GM21529 (cell line): ENCODE results near the gene CST4.
"Not testable (repeated sequence)": the region's sequence is repeated elsewhere in the genome, so short reads cannot be mapped to it uniquely, and the experiment has no call there.

Source experiments
- ATAC-seq: cut with Tn5 transposase; IDR thresholded peaks from one replicate; pipeline ENCODE4 v1.9.1; 2021; ENCODE audit not compliant: unreplicated experiment

CST4 gene, protein sequence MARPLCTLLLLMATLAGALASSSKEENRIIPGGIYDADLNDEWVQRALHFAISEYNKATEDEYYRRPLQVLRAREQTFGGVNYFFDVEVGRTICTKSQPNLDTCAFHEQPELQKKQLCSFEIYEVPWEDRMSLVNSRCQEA

DNA sequence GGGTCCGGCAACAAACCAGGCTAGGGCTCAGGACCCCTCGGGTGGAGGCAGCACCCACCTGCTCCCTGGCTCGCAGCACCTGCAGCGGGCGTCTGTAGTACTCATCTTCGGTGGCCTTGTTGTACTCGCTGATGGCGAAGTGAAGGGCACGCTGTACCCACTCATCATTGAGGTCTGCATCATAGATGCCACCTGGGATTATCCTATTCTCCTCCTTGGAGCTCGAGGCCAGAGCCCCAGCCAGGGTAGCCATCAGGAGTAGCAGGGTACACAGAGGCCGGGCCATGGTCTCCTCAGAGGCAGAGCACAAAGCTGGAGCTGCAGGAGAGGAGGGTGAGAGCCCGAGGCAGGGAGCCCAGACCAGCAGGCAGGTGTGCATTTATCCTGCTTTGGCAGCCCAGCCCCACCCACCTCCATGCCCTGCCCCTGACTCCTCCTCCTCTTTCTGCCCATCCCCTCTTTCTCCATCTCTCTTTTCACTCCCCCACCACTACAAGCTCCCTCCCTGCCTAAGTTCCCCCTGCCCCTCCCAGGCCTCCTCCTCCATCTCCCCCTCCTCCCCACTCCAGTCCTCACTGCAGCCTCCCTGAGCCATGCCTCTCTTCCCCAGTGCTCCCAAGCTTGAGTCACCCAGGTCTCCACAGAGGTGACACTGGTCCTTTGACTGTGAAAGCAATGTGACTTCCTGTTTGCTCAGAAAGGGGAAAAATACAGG is at the start of gene CST4:
Gene CST4, minus strand, starts transcription at position 355 of the 715 bp plus-strand sequence. Its CDS starts 69 bp downstream, at position 286.
- not testable (repeated sequence) for ATAC-seq

DNA sequence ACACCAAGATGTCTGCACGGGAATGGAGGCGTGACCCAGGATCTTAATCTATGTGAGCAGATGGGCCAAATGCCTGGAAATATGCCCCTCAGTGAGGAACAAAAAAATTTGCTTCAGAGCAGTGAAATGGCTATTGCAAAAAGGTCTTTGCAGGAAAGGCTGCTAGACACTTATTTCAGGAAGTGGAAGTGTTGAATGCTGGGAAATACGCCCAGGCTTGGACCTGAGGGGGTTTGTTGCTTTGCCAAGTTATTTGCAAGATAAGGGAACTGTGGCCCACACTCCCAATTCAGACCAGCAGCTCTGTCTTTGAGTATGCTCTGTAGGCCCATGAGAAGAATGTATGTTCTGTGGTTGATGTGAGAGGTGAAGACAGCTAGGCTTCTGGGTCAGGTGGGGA is 46.6 kb upstream of the CST4 start:
- not testable (repeated sequence) for ATAC-seq

DNA sequence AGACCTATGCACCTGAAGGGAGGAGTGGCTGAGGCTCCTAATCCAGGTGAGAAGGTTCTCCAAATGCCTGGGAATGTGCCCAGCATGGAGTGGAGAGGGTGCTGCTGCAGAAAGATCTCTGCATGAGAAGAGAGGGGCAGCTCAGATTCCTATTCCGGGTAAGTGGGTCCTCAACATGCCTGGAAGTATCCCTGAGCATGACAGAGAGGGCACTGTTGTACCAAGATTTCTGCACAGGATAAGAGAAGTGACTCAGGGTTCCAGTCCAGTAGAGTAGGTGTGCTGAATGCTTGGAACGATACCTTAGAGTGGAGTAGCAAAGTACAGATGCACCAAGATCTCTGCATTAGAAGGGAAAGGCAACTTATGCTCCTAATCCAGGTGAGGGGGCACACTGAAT is 46.1 kb upstream of the CST4 start:
- ATAC-seq: not testable (repeated sequence)

DNA sequence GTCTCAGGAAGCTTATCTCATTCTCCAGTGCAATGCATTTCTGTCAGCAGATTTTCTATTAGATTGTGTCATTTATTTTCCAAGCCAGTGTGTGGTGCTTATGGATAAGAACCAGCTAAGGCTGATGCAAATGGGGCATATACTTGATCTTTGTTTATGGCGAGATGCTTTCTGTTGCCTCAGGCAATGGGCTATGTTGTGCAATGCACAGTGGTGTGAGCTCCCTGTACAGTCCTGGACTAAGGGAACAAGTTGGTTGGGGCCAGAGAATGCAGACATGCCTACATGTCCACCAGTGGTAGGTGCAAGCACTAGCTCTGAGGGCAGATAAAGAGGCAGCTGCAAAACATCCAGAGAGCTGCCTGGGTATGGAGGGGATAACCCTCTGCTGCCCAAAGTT is 45.6 kb upstream of the CST4 start:
- ATAC-seq: not testable (repeated sequence)

DNA sequence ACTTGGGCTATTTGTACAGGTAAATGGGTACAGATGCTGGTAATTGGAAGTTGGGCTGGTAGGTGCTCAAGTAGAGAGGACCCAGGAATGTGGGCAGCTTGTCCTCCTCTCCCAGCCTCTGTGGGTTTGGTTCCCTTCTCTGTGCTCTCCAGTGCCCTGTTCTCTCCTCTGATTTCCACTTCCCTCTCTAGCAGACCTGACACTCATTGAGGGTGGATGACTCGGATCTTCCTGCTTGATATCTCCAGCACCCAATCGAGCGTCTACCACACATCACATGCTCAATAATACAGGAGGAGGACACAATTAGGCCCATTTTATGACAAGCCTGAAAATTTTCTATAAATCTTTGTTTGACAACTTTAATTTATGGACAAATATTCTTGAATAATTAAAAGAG is 38.2 kb upstream of the CST4 start:
- no peak for ATAC-seq

DNA sequence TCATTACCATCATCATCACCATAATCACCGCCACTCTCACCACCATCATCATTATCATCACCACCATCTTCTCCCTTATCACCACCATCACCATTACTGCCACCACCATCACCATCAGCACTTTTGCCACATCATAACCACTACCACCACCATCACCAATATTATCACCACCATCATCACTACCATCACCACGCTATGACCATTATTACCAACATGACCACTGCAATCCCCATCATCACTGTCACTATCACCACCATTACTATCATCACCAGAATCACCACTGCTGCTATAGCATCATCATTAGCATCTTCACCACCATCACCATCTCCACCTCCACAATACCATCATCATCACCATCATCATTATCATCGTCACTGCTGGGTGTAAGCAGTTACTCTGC is 36.3 kb upstream of the CST4 start:
- no peak for ATAC-seq

DNA sequence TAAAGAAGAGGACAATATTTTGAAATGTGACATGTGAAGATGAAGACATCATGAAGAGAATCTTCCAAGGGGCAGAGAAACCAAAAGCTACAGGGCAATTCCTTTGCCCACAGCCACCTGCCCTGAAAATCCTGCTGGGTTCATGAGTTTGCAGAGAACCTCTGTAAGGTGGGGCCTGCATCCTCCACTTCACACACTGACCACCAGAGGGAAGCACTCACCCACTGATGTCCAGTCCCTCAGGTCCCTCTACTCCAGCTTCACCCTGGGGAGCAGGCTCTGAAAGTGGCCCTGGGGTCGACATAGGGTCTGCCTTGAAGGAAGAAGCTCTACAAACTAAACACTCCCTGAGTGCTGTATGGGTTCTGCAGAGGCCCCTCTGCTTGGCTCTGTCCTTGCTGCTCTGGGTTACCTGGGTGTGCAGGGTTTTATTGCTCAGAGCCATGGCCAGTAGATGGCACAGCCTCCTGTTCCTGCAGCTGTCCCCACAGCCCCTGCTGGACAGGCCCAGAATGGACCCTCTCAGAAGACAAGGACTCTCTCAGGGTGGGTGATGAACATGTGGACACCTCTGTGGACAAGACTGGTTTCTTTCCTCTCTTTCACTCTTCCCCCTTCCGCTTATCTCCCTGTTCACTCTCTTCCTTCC is 34.9 kb upstream of the CST4 start:
- ATAC-seq: peak; percentile 72

DNA sequence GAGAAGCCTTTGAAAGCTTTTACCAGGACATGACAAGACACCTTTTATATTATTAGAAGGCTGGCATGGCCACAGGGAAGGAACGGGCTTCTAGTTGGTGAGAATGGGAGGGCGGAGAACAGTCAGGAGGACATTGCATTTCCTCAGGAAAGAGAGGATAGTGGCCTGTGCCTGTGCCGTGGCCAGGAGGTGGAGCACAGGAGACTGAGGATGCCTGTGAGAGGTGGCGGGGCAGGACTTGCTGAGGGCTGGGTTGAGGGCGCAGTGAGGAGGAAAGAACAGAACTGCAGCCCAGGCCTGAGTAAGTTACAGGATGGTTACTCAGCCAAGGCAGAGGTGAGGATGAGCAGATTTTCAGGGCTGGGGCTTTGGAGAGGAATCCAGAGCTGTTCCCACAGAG is 34.0 kb upstream of the CST4 start:
- ATAC-seq: not testable (repeated sequence)

DNA sequence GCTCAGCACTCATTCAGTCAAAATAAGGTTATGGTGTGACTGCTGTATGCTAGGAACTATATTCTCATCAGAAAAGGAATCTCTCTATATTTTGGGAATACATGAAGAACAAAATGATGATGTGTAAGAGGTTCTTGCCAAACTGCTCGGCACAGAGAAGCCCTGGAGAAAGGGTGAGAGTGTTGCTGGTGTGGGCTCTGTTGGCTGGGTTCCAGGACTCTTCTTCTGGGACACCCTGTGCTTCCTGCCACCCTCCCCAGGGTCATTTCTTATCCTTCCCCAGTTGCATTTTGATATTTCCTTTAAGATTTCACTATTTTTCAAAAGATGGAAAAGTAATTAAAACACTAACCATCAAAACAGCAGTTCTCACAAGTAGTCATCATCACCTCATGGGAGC is 33.1 kb upstream of the CST4 start:
- no peak for ATAC-seq

DNA sequence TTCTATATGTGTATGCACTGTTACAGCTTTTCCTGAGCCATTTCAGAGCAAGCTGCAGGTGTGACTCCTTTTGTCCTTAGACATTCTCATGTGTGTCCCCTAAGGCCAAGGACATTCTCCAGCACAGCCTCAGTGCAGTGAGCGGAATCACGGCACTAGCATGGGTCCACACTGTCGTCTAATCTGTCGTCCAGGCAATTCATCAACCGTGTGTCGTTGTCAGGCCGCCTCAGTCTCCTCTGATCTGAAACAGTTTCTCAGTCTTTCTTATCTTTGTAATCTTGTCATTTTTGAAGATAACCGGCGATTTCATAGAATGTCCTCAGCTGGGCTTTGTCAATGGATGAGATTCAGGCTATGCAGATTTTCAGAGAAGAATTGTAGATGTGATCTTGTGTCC is 30.5 kb upstream of the CST4 start:
- ATAC-seq: not testable (repeated sequence)

DNA sequence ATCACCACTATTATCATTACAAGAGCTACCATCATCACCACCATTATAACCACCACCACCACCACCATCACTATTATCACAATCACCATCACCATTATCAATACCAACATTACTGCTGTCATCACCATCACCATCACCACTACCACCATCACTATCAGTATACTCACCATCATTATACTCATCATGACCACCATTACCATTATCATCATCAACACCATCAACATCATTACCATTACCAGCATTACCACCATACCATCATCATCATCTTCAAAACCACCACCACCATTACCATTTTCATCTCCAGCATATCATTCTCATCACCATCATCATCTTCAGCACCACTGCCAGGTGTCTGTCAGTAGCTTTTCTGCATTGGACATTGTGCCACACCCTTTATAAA is 22.9 kb upstream of the CST4 start:
- ATAC-seq: not testable (repeated sequence)

DNA sequence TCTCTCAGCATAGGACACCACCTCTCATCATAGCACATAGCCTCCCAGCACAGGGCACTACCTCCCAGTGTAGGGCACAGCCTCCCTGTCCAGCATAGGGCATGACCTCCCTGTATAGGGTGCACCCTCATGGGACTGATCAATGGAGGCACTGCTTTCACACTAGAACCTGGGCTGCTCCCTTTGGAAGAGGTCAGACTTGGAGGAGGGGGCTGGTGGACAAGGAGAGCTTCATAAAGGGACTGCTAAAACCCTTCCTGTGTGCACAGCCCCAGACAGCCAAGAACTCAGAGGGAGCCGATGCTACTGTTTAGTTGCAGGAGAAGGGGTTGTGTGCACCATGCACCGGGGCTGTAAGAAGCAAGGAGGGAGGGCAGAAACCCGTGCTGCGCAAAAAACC is 21.9 kb upstream of the CST4 start:
- no peak for ATAC-seq

DNA sequence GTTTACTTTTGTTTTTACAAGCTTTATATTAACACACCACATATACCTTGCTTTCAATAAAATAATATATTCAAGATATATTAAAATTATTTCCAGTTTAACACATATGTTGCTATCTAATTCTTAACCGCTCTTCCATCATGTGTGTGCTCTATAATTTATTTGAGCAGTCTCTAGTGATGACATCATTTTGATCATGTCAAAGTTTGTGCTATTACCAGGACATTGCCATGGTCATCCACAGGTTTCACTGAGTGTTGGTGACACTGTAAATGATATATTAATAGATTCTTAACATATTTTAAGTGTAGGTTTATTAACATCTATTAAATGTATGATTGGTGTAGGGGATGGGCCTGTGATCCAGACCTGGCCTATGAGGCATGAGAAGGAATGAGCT is 17.1 kb upstream of the CST4 start:
- no peak for ATAC-seq

DNA sequence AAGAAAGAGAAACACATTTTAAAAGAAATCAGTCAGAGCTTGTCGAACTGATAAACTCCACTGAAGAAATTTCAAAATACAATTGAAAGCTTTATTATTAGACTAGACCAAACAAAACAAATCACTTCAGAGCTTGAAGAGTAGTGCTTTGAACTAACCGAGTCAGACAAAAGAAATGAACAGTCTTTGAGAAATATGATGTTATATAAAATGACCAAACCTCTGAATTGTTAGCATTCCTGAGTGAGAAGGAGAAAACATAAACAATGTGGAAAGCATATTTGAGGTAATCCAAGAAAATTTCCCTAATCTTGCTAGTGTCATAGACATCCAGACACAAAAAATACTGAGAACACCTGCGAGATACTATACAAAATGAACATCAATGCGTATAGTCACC is 13.2 kb upstream of the CST4 start:
- no peak for ATAC-seq

DNA sequence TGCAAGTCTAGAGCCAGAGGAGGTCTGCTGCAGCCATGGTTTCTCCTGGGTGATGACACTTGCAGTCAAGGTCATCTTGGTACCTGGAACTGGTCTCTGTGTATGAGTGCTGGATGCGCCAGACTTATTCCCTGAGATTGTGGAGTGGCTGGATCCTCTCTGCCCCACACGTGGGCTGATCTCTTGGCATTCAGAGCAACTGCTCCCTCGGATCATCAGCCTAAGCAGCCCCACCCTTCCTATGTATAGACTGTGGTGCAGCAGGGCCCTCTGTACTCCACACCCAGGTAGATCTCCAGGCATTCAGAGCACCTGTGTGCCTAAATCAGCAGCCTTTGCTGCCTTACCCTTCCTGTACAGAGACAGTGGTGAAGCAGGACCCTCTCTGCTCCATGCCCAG is 12.1 kb upstream of the CST4 start:
- no peak for ATAC-seq

DNA sequence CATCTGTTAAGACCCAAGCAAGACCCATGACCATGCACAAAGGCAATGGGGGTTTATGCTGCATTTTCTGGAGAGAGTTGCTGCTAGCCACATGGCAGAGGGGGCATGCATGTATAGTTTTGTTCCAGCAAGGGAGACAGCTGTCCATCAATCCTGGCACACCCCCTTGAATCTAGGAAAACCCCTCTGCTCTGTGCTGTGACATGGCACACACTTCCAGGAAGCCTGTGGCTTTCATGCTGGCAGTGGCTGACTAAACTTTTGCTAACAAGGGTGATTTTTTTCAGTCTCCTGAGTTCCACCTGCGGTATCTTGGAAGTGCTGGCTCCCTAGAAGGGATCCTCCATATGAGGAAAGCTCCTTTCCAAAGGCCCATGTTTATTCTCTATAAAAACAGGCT is 9.1 kb upstream of the CST4 start:
- ATAC-seq: no peak

DNA sequence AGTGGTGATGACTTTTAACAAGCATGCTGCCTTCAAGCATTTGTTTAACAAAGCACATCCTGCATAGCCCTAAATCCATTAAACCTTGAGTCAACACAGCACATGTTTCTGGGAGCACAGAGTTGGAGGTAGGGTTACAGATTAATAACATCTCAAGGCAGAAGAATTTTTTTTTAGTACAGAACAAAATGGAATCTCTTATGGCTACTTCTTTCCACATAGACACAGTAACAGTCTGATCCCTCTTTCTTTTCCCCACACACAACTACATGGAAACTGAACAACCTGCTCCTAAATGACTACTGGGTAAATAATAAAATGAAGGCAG is 6.2 kb upstream of the CST4 start:
- not testable (repeated sequence) for ATAC-seq

DNA sequence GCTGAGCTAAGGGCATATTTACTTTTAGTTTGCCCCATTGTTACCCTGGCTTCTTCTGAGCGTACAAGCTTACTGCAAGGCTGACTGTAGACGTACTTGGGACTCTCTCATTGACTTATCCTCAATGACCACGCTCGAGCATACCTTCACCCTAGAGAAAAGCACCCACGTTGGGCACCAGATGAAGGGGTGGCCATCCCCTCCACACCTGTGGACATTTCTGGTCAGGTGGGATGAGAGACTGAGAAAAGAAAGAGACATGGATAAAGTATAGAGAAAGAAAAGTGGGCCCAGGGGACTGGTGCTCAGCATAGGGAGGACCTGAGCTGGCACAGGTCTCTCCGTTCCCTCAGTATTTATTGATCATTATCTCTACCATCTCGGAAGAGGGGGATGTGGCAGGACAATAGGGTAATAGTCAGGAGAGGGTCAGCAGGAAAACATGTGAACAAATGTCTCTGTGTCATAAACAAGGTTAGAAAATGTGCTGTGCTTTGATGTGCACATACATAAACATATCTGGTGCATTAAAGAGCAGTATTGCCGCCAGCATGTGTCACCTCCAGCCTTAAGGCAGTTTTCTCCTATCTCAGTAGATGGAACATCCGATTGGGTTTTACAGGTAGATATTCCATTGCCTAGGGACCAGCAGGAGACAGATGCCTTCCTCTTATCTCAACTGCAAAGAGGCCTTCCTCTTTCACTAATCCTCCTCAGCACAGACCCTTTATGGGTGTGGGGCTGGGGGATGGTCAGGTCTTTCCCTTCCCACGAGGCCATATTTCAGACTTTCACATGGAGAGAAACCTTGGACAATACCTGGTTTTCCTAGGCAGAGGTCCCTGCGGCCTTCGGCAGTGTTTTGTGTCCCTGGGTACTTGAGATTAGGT is 5.6 kb upstream of the CST4 start:
- not testable (repeated sequence) for ATAC-seq

DNA sequence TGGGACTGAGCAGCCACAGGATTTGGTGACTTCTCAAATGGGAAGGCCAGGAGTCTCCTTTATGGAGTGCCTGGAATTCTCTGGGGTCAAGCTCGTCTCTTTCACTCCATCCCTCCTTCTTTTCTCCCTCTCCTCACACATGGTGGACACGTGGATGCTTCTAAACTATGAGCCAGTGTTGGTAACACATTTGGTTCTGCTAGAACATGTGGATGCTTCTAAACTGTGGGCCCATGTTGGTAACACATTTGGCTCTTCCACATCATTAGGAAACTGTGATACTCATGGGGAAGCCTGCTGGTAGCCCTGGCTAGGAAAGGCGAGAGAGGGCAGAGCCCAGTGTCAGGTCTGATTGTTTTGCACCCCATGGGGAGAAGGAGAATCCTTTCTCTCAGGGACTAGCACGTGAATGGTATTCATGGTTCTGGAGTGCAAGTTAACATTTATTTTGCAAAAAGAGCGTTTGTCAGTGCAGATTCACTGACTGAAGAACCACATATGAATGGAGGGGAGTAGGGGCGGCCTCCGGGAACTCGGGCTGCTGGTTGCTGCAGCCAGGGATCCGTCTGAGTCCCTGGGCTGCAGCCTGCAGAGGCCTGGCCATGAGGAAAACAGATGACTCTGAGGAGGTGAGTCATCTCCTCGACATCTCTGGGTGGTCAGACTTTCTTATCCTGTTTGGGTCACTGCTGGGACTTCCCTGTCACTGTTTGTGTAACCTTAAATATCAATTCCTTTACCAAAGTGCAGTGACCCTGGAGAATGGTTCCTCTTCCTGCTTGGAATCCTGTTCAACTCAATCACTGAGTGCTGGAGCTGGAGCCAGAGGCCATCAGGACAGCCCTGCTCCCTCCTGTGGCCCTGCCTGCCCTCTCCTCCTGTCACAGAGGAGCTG is 4.1 kb upstream of the CST4 start:
- not testable (repeated sequence) for ATAC-seq

DNA sequence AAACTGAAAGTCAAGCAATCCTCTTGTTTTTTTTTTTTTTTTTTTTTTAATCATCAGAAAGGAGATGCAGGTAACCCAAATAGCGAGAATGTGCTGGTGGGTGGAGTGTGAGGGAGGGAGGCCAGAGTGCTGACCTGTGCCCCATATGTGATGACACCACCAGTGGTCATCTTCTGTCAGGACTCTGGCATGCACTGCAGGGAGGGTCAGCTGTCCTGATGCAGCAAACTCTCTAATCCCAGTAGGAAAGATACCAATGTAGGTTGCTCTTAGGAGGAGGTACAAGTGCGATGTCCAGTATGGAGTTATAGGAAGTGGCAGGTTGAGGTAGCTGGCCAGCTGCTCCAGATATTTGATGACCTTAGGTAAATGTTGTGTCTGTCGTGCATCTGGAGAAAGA is 2.8 kb upstream of the CST4 start:
- no peak for ATAC-seq

DNA sequence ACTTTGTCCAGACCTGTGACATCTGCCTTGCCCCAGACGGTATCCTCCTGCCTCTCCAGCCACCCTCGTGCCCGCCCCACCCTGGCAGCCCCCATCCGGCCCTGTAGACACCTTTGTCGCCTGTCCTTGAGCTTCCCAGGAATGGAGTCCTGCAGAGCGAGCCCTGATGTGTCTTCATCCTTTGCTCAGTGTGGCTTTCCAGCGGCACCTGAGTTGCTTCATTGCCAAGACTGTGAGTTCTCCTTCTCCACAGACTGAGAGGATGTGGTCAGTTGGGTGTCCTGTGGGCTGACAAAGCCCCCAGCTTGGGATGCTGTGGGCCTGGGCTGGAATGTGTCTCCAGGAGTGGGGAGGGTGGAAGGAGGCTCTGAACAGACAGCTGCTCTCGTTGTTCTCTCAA is 1.7 kb upstream of the CST4 start:
- no peak for ATAC-seq
